ENCODE results near the gene SULF2.

Gene SULF2

GRCh38 chr20:47760686-47761481, 24.4 kb downstream of the SULF2 start:
- DNase-seq (ENCODE audit: low spot score), result no peak

- no peak for DNase-seq (ENCODE audit: low spot score)
Observed at GRCh38 chr20:47758517-47759450, 26.5 kb downstream of the SULF2 start.

GRCh38 chr20:47757145-47758035, 27.9 kb downstream of the SULF2 start:
- DNase-seq (ENCODE audit: low spot score), result no peak

- no peak for DNase-seq (ENCODE audit: low spot score)
Observed at GRCh38 chr20:47754946-47755652, 30.2 kb downstream of the SULF2 start.

- no peak for DNase-seq (ENCODE audit: low spot score)
Observed at GRCh38 chr20:47754388-47754715, 30.9 kb downstream of the SULF2 start.

- no peak for DNase-seq (ENCODE audit: low spot score)
Observed at GRCh38 chr20:47753576-47754387, 31.5 kb downstream of the SULF2 start.

GRCh38 chr20:47751449-47751848, 33.8 kb downstream of the SULF2 start:
- no peak for DNase-seq (ENCODE audit: low spot score)

GRCh38 chr20:47749339-47749738, 35.9 kb downstream of the SULF2 start:
- no peak for DNase-seq (ENCODE audit: low spot score)

GRCh38 chr20:47748823-47749222, 36.5 kb downstream of the SULF2 start:
- no peak for DNase-seq (ENCODE audit: low spot score)

GRCh38 chr20:47748069-47748468, 37.2 kb downstream of the SULF2 start:
- DNase-seq (ENCODE audit: low spot score), result no peak

- no peak for DNase-seq (ENCODE audit: low spot score)
Observed at GRCh38 chr20:47747669-47748031, 37.6 kb downstream of the SULF2 start.

- DNase-seq (ENCODE audit: low spot score), result no peak
Observed at GRCh38 chr20:47744803-47745202, 40.5 kb downstream of the SULF2 start.

- DNase-seq (ENCODE audit: low spot score), result no peak
Observed at GRCh38 chr20:47743671-47744070, 41.6 kb downstream of the SULF2 start.

- DNase-seq (ENCODE audit: low spot score), result no peak
Observed at GRCh38 chr20:47741669-47742608, 43.3 kb downstream of the SULF2 start.

GRCh38 chr20:47740862-47741184, 44.5 kb downstream of the SULF2 start:
- no peak for DNase-seq (ENCODE audit: low spot score)

- no peak for DNase-seq (ENCODE audit: low spot score)
Observed at GRCh38 chr20:47740121-47740861, 45.0 kb downstream of the SULF2 start.

- no peak for DNase-seq (ENCODE audit: low spot score)
Observed at GRCh38 chr20:47737923-47738322, 47.4 kb downstream of the SULF2 start.

GRCh38 chr20:47736570-47737152, 48.6 kb downstream of the SULF2 start:
- DNase-seq (ENCODE audit: low spot score), result no peak
